ENCODE data around the gene FRMD4B. TPM values are rescaled to one million over a fixed set of nuclear protein-coding genes. Genes with fewer than 3 reads are reported as not detected.

FRMD4B gene
- total and polyA plus RNA-seq, 2 donors from 2014 or later, result 11.8 to 50.5 TPM

DNA sequence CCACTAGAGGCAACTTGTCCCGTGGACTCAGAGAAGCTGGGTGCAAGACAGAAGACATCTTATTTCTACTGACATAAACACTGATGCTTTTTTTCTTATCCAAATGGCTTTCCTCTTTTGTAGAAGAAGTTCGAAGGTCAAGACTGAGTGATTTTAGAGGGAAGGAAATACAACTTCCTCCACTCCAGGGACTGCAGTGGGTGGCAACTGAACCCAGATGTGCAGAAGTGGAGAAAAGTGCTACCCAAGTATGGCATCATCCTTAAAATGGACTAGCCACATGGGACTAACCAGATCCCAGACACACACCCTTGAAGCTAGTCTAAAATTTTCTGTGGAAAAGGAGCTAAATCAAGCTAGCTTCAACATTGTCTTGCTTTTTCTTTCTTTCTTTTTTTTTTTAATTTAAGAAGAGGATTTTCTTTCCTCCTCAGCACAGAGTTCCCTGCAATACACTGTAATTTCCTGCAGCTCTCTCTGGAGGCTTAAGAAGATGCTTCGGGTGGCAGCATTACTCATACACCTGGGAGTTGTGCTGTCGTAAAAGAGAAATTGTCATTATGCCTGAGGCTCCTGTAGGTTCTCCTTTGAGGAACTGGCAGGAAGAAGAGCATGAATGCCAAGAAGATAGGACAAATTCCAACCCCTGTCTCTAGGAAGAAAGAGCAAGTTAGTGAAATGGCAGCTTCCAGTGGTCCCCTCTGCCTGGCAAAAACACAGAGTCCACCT is 3.8 kb upstream of the FRMD4B start:
- no peak for DNase-seq
- TF ChIP-seq, protein P1, sequence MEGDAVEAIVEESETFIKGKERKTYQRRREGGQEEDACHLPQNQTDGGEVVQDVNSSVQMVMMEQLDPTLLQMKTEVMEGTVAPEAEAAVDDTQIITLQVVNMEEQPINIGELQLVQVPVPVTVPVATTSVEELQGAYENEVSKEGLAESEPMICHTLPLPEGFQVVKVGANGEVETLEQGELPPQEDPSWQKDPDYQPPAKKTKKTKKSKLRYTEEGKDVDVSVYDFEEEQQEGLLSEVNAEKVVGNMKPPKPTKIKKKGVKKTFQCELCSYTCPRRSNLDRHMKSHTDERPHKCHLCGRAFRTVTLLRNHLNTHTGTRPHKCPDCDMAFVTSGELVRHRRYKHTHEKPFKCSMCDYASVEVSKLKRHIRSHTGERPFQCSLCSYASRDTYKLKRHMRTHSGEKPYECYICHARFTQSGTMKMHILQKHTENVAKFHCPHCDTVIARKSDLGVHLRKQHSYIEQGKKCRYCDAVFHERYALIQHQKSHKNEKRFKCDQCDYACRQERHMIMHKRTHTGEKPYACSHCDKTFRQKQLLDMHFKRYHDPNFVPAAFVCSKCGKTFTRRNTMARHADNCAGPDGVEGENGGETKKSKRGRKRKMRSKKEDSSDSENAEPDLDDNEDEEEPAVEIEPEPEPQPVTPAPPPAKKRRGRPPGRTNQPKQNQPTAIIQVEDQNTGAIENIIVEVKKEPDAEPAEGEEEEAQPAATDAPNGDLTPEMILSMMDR (IDR thresholded peaks at IDR 0.05; ENCODE audit: borderline replicate concordance, extremely low read depth, insufficient read depth), result no peak
- no peaks in the 10 kb centered on the region for H3K9me3 ChIP-seq (ENCODE audit: control insufficient read depth in 2 of 3, insufficient read depth in 1 of 3, low read length in 3 of 3)
- H3K4me3 ChIP-seq (ENCODE audit: low read length in 3 of 3), result no peak overlapping the region
- H3K4me1 ChIP-seq (ENCODE audit: control insufficient read depth in 2 of 3, insufficient read depth in 2 of 3, low read depth in 1 of 3, low read length in 3 of 3), result peaks cover 0 to 5% (median 5%) of the 10 kb centered on the region in 3 donors
- peaks cover 2% of the 10 kb centered on the region for H3K27me3 ChIP-seq (ENCODE audit: control insufficient read depth, insufficient read depth, low read length)
- intact Hi-C loops (cut with DNase I), result no loop called here
- no peak overlapping the region for H3K9ac ChIP-seq (ENCODE audit: low read length in 3 of 3)
- H3K36me3 ChIP-seq (ENCODE audit: control insufficient read depth in 2 of 3, insufficient read depth in 3 of 3, low read length in 3 of 3), result no peaks in the 10 kb centered on the region
- no peak overlapping the region for H3K27ac ChIP-seq (ENCODE audit: low read depth in 2 of 2, low read length in 2 of 2)
- FAIRE-seq, result no peak

DNA sequence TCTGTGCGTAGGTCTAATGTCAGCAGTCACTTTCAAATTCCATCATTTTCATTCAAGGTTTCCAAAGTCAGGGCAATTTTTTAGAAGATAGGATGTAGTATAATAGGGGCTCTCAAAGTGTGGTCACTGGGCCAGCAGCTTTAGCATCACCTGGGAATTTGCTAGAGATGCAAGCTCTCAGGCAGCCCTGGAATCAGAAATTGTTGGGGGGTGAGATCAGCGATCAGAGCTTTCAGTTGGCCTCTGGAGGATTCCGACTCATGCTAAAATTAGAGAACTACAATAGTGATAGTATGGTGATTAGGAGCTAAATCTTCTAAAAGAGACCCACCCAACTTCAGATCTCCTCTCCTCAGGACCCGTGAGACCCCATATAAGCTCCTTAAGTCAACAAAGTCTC is 2.4 kb upstream of the FRMD4B start:
- Histone ChIP-seq H3K27ac (ENCODE audit: low read depth in 2 of 2, low read length in 2 of 2) (no peak overlapping the region), H3K36me3 (ENCODE audit: control insufficient read depth in 2 of 3, insufficient read depth in 3 of 3, low read length in 3 of 3) (no peaks in the 10 kb centered on the region), H3K27me3 (ENCODE audit: control insufficient read depth, insufficient read depth, low read length) (peaks cover 2% of the 10 kb centered on the region), H3K9ac (ENCODE audit: low read length in 3 of 3) (no peak overlapping the region), H3K9me3 (ENCODE audit: control insufficient read depth in 2 of 3, insufficient read depth in 1 of 3, low read length in 3 of 3) (no peaks in the 10 kb centered on the region), H3K4me3 (ENCODE audit: low read length in 3 of 3) (no peak overlapping the region), H3K4me1 (ENCODE audit: control insufficient read depth in 2 of 3, insufficient read depth in 2 of 3, low read depth in 1 of 3, low read length in 3 of 3) (peaks cover 0 to 5% (median 5%) of the 10 kb centered on the region in 3 donors)
- intact Hi-C loops (cut with DNase I), result no loop called here
- TF ChIP-seq, protein P1 (IDR thresholded peaks at IDR 0.05; ENCODE audit: borderline replicate concordance, extremely low read depth, insufficient read depth), result no peak
- DNase-seq (no peak), FAIRE-seq (no peak)

DNA sequence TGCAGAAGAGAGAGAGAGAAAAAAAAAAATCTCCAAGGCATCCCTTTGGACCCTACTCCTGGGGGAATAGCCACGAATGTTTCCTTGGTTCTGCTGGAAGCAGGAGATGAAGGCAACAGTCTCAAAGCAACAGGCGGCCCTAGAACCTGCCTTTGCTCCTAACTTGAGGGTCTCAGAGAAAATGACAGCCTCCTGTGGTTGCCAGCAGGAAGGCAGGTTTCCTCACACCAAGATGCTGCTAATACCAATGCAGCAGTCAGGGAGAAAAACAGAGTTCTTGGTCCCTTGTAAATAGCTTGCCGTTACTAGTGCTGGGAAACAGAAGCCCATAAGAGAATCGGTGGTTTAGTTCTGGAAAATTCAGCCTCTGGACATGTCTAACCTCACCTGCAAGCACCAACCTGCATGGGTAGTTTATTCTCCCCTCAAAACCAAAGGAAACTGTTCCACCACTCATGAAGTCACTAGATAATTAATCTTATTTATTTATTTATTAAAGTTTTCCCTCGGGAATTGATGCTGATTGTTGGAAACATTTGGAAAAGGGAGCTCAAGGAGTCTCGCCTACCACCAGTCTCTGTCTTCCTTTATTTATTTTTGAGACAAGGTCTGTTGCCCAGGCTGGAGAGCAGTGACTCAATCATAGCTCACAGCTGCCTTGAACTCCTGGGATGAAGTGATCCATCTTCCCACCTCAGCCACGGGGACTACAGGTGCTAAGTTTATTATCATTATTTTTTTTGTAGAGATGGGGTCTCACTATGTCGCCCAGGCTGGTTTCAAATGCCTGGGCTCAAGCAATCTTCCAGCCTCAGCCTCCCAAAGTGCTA is 883 bp upstream of the FRMD4B start:
- TF ChIP-seq, protein P1 (IDR thresholded peaks at IDR 0.05; ENCODE audit: borderline replicate concordance, extremely low read depth, insufficient read depth), result no peak
- H3K4me3 ChIP-seq (ENCODE audit: low read length in 3 of 3), result peak overlapping the region in 2 of 3 donors; percentile 63 to 78
- peaks cover 0 to 5% (median 5%) of the 10 kb centered on the region in 3 donors for H3K4me1 ChIP-seq (ENCODE audit: control insufficient read depth in 2 of 3, insufficient read depth in 2 of 3, low read depth in 1 of 3, low read length in 3 of 3)
- H3K9me3 ChIP-seq (ENCODE audit: control insufficient read depth in 2 of 3, insufficient read depth in 1 of 3, low read length in 3 of 3), result no peaks in the 10 kb centered on the region
- peaks cover 2% of the 10 kb centered on the region for H3K27me3 ChIP-seq (ENCODE audit: control insufficient read depth, insufficient read depth, low read length)
- H3K9ac ChIP-seq (ENCODE audit: low read length in 3 of 3), result peak overlapping the region in 1 of 3 donors; percentile 72
- DNase-seq (peak in 2 of 5 donors; percentile 11 to 22), FAIRE-seq (no peak)
- H3K27ac ChIP-seq (ENCODE audit: low read depth in 2 of 2, low read length in 2 of 2), result peak overlapping the region; percentile 20 to 85
- H3K36me3 ChIP-seq (ENCODE audit: control insufficient read depth in 2 of 3, insufficient read depth in 3 of 3, low read length in 3 of 3), result no peaks in the 10 kb centered on the region
- intact Hi-C loops (cut with DNase I), result no loop called here
